NCI-H1092 (cell line): ENCODE measurements around the gene DARS2.

Source experiments
- DNase-seq: peaks from one replicate; lab custom pipeline; 2025; lab: John Stamatoyannopoulos, UW

DARS2 gene

GRCh38 chr1:173887627-173888026 lies 63.2 kb downstream of the DARS2 start:
- no peak for DNase-seq

GRCh38 chr1:173888749-173889148 lies 64.3 kb downstream of the DARS2 start:
- DNase-seq: no peak

GRCh38 chr1:173889885-173890284 lies 65.4 kb downstream of the DARS2 start:
- no peak for DNase-seq

GRCh38 chr1:173893611-173894010 lies 69.1 kb downstream of the DARS2 start:
- no peak for DNase-seq

DNA sequence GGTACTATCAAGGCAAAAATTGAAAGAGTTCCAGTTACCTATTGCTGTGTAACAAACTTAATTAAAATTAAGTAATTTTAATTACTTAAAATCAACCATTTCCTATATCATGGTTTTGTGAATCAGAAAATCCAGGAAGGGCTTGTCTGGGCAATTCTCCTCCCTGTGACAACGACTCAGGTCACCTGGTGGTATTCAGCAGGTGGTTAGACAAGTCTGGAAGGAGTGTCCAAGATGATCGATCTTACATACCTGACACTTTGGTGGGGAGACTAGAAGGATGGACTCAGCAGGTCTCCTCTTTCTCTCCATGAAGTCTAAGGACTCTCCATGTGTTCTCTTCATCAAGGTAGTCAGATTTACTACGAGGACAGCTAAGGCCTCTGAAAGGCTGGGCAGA lies 69.7 kb downstream of the DARS2 start:
- no peak for DNase-seq

- no peak for DNase-seq
Measured at GRCh38 chr1:173900427-173900826, 76.0 kb downstream of the DARS2 start.

- no peak for DNase-seq
Measured at GRCh38 chr1:173900992-173901391, 76.5 kb downstream of the DARS2 start.

DNA sequence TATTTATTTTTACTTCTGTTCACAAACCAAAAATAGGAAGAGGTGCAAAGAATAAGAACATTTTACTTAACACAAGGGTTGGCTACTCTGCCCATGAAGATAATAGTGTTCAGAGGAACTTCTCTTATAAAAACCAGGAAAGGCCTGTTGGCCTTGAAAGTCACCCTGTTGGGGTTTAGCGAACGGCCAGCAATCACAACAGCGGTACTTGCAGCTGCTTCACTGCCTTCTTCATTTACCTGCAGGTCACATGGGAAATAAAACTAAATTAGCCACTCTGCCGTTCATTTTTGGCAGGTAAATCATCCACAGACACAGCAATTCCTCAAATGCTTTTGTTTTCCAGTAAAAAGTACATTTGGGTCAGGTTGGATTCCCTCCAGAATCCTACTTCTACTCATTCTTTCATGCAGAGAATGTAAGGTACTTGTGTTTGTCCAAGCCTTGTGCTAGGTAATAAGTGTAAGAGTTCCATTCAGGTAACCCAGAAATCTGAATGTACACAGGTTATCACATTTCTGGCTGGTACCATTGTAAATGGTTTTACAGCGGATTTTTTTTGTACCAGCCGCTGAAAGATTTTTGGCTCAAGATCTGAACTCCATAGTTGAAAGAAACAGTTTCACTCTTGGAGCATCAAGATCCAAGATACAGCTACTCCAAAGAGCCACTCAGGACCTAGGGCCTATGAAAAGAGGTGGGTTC lies 79.5 kb downstream of the DARS2 start:
- no peak for DNase-seq
